Measurements from ENCODE around the gene PAWR.

DNA sequence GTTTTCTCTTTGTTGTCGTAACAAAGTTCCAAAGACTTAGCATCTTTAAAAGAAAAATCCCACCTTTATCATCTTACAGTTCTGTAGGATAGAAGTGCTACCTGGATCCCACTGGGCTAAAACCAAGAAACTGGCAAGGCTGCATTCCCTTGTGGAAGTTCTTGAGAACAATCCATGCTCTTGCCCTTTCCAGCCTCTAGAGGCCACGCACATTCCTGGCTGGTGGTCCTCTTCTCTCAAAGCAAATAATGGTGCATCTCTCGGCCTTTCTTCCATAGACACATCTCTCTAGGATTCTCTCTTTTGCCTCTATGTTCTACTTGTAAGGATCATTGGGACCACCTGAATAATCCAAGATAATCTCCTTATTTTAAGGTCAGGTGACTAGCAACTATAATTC lies 8.2 kb upstream of the PAWR start:
- TF ChIP-seq POLR2A (IDR thresholded peaks at IDR 0.05) (no peak), CTCF (IDR thresholded peaks at IDR 0.05) (no peak), POLR2AphosphoS5 (IDR thresholded peaks at IDR 0.05) (no peak)
